ENCODE results near the gene SYT1.

- TF ChIP-seq JUND (IDR thresholded peaks at IDR 0.05): no peak
- no peak for TF ChIP-seq CTCF (IDR thresholded peaks at IDR 0.05 in 2 of 3, conservative IDR thresholded peaks at IDR 0.05 in 1 of 3; ENCODE audit: borderline replicate concordance in 1 of 3, insufficient read depth in 1 of 3, low read depth in 2 of 3, low read length in 2 of 3)
- TF ChIP-seq FOSL1 (IDR thresholded peaks at IDR 0.05; ENCODE audit: low read depth): no peak
Measured at GRCh38 chr12:79408689-79409088, 544.1 kb downstream of the SYT1 start.

Measured in HCT116 (cell line).